T-helper 9 cell (primary cell): ENCODE measurements around the gene CDT1.

Experiments used
- DNase-seq: peaks from one replicate; pipeline ENCODE4 v3.0.0-alpha.2; 2020
- total RNA-seq, 2 donors: gene quantifications; one replicate each; lab custom pipeline; 2026; lab: John Stamatoyannopoulos, UW

Gene CDT1
- total RNA-seq, result 0 to 0.72 reads per million in 2 donors

DNA sequence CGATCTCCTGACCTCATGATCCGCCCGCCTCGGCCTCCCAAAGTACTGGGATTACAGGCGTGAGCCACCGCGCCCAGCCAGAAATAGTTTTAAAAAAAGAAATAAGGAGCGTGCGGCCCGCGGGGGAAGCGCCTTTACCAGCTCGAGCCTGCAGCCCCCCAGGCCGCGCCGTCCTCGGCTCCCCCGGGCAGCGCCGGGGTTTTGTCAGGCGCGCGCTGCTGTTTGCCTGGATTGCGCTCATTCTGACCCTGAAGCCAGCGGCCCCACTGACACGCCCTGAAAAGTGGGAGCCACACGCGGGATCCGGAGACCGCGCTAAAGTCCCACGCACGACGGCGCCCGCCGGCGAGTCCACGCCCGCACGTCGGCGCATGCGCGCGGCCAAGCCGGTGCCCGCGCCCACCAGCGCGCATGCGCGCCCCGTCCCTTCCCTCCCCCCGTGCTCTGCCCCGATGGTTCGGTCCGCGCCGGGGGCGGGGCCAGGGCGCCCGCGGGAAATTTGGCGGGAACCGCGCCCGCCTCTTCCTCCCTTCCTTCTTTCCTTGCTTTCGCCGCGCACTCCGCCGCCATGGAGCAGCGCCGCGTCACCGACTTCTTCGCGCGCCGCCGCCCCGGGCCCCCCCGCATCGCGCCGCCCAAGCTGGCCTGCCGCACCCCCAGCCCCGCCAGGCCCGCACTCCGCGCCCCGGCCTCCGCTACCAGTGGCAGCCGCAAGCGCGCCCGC lies at the start of gene CDT1:
Gene CDT1, plus strand, starts transcription at position 526 of the 724 bp plus-strand sequence. Its CDS starts 43 bp downstream, at position 569.
- peak; percentile 79 for DNase-seq

- DNase-seq, result no peak
Observed at GRCh38 chr16:88754109-88754911, 49.3 kb upstream of the CDT1 start.

DNA sequence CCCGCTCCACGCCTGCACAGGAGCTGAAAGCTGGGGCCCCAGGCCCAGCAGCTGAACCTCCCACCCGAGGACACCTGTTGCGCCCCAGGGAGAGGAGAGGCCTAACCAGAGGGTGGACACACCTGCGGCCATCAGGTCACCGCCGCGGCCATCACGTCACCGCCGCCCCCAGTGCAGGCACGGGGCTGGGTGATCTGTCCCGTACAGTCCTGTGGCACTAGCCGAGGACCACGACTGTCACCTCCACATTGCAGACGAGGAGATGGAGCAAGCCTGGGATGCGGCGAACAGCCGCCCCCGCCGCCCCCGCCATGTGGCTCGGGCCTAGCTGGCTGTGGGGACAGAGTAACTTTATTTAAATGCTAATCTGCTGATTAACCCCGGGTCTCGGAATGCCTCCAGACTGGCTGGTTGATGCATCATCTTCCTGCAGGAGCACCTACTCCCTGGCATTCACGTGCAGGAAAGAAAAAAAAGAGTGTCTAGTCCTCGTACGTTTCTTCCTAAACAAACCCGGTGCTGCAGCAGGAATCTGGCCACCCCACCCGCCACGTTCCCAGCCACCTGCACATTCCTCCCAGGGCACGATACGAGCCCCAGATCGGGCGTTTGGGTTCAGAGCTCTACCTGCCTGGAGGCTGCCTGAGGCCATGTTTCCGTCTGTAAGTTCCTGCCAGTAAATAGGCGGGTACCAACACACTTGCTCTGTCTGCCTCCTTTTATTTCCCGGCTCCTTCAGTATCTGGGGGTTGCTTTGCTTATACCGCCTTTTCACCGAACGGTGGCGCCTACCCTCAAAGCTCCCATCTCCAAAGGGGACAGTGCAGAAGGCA lies 48.5 kb upstream of the CDT1 start:
- DNase-seq, result no peak

GRCh38 chr16:88755745-88756443 lies 47.7 kb upstream of the CDT1 start:
- no peak for DNase-seq

DNA sequence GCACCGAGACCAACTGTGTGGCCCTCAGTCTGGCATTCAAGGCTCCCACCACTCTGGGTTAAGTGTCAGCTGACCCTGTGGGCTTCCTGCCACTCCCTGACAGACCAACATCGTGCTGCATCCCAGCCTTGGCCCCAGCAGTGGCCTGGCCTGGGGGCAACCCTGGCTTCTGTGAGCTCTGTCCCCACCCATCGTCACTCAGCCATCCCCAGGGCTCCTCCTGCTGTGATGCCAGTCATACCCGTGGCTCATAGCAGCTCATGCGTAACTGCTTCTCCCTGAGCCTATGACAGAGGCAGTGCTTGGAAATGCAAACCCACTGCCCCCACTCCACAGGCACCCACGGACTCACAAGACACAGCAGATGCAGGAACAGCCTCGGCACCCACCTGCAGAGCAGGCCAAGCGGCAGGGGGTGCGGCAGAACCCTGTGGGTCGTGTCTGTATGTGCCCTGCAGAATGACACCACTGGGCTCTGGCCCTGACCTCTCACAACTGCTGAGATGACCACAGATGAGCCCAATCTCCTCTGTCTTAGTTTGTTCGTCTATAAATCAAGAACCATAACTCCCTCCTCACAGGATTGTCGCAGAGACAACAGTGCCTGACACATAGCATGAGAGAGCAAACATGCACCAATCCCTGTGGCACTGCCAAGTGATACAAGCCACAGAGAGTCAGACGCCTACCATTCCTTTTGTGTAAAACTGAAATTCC lies 45.2 kb upstream of the CDT1 start:
- DNase-seq, result no peak

DNA sequence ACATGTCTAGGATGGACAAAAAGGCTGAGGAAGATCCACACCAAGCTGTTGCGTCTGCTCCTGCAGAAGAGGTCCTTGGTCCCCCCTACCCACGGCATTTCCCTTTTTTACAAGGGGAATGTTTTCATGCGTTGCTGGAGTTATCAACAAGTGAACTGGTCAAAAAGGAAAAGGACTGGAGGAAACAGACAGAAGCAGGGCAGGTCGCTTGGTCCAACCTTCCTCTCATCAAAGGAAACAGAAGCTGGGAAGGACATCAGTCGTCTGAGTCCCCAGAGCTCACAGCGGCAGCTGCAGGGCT lies 44.7 kb upstream of the CDT1 start:
- DNase-seq, result no peak

DNA sequence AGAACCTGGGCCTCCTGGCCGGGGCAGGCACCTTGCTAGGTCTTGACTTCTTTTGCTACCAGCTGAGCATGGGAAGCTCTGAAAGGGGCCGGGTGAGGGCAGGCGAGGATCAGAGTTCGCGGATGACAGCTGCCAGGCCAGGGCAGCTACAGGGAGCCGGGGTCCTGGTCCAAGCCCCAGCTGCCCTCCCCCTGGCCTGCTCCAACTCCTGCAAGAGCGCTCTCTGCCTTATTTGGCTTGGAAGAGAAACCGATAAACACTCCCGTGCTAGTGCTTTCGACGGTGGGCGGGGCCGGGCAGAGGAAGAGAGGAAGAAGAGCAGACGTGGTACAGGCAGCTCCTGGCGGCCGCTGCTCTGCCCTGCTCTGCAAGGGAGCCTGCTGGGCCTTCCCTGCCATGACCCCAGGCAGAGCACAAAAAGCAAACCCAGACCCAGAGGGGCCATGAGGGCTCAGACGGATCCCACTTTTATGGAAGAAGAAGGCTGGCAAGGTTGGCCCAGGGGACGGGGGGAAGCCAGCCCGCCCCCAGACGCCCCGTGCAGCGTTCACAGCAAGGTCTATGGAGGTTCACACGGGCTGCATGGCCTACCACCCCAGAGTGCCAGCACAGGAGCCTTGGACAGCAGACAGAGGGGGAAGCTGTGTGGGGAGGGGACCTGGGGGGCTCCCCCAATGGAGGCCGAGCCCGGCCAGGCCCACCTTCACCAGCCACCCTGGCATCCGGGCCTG lies 44.2 kb upstream of the CDT1 start:
- peak; percentile 51 for DNase-seq

DNA sequence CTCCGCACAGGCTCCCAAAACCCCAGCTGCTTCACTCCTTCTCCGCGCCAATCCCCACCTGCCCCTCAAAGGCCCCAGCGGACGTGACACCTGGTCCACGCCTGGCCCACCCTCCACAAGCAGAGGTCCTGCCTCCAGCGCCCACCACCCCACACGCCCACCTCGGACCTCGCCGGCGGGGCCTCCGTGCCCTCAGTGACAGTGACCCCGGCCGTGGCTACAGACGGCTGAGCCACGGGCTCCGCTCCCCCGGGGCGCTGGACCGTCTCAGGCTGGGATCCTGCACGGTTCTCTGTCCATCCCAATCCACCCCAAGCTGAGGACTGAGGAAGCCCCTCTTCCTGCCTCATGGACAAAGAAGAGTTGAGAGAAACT lies 43.6 kb upstream of the CDT1 start:
- DNase-seq, result no peak

- no peak for DNase-seq
Observed at GRCh38 chr16:88760424-88761142, 43.0 kb upstream of the CDT1 start.

DNA sequence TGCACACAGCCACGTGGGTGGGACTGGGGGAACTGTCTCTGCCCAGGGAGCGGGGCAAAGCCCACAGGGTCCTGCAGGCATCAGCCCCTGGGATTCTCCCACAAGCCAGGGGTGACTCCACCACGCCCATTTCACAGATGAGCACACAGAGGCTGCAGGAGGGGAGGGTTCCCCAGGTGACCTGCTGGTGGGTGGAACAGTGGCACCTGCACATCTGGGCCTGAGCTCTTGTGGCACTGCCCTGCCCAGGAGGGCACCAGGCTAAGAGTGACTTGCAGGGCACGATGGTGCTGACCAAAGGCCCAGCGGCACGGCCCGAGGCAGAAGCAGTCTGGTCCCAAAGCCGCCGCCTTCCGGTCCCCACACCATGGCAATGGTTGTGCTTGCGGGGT lies 42.5 kb upstream of the CDT1 start:
- no peak for DNase-seq

GRCh38 chr16:88761830-88762229 lies 41.8 kb upstream of the CDT1 start:
- DNase-seq, result no peak

DNA sequence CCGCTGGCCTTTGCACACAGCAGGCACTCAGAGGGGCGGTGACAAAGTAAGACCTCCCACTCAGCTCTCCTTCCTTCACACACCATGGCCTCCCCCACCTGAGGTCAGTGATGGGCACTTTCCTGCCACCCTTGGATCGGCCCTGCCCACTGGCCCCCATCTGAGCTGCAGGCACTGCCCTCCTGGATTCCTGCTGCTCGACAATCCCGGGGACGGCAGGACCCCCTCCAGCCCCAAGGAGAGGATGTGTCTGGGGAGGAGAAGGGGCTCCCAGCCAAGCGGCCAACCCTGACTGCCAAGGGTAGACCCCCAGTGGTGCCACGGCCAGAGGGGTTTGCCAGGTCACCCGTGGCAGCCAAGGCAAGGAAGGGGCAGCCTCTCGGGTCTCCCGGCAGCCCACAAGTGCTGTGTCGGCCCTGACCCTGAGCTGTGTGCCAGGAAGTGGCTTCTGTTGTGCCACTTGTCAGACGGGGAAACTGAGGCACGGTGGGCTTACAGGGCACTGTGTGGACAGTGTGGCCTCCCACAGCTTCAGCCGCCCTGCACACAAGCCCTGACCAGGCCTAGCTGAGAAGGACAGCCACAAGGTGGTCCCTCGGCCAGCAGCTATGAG lies 41.2 kb upstream of the CDT1 start:
- no peak for DNase-seq

DNA sequence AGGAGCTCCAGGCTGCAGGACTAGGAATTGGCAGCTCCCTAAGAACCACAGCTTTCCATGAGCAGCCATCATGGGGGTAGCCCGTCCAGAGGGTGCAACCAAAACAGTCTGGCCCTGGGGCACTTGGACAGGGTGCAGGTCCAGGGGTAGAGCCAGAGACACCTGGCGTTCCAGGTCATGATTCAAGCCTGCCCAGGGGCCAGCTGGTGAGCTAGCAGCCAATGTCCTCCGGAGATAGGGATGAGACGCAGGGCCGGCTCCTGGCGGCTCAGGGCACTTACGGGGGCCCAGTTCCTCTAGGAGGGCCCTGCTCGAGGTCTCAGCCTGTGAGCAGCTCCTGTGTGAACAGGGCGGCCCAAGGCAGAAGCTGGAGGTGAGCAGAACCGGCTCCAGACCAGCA lies 40.6 kb upstream of the CDT1 start:
- DNase-seq, result no peak

- no peak for DNase-seq
Observed at GRCh38 chr16:88763502-88764053, 40.0 kb upstream of the CDT1 start.

DNA sequence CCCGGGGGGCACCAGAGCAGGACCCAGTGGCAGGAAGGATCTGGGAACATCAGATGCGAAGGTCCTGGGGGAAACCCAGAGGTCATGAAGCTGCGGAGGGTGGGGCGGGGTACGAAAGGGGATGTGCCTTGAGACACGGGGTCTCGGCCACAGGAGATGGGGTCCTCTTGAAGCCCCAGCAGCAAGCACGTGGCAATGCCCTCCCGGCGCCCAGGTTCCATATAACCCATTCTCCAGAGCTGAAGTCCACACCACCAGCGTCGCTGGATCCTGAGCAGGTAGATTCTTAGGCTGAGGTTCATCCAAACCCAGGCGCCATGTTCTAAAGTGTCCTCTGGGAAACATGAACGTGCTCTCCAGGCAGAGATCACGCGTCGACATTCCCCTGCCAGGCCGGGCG lies 39.5 kb upstream of the CDT1 start:
- no peak for DNase-seq

DNA sequence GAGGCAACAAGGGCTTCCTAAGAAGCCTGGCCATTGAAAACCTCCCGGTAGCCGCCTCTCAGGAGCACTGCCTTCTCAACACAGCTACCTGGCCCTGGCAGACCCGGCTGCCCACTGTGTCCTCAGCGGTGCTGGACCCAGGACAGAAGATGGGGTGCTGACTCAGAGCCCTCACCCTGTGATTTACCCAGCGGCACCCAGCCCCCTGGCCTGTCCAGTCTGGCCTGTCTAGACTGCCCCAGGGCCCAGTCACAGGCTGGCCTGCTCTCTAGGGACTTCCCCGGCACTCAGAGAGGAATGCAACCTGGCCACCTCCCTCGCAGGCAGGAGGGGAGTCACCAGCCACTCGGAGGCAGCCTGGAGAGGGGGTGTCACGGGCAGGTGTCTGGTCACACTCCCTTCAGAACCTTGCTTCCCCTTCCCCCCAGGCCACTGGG lies 38.7 kb upstream of the CDT1 start:
- no peak for DNase-seq

- no peak for DNase-seq
Observed at GRCh38 chr16:88766975-88767374, 36.6 kb upstream of the CDT1 start.

- no peak for DNase-seq
Observed at GRCh38 chr16:88767546-88768070, 36.0 kb upstream of the CDT1 start.

DNA sequence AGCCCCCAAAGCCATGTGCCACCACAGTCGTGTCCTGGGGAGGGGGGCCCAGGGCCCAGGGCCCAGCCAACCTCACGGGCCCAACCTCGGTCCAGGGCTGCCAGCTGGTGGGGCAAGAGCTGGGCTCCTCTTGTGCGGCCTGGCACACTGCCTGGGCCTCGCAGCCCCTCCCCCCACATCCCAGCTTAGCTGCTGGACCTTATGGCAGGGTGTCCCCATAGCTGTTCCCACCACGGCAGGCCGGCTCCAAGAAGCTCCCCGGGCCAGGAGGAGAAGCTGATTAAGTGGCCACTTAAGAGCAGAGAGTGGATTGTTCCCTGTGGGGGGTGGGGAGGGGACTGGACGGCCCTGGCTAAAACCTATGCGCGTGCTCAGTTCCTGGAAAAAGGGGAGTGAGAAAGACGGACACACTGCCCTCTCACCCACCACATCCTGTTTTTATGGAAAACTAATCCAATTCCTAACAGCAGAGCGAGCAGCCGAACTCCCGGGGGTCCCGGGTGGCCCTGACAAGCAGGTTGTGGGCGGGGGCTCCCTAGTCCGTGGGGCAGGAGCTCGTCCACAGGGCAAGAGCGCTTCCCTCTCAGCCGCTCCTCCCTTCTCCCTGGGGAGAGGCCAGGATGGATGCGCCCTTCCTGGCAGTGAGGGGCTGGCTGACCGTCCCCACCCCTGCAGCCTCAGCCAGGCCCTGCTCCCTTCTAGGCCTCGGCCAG lies 35.4 kb upstream of the CDT1 start:
- DNase-seq, result no peak
